Stimulated activated CD4-positive, alpha-beta T cell treated with anti-CD3 and anti-CD28 coated beads, Interleukin-4, amount 100 ng/mL, for 48 hours (primary cell): ENCODE measurements around the gene TLK2.

Source experiments
- DNase-seq, 2 donors: peaks; one replicate each; pipeline ENCODE4 v3.0.0-alpha.2; 2020; ENCODE audit warnings: low read depth in 2 of 2

TLK2 gene

DNA sequence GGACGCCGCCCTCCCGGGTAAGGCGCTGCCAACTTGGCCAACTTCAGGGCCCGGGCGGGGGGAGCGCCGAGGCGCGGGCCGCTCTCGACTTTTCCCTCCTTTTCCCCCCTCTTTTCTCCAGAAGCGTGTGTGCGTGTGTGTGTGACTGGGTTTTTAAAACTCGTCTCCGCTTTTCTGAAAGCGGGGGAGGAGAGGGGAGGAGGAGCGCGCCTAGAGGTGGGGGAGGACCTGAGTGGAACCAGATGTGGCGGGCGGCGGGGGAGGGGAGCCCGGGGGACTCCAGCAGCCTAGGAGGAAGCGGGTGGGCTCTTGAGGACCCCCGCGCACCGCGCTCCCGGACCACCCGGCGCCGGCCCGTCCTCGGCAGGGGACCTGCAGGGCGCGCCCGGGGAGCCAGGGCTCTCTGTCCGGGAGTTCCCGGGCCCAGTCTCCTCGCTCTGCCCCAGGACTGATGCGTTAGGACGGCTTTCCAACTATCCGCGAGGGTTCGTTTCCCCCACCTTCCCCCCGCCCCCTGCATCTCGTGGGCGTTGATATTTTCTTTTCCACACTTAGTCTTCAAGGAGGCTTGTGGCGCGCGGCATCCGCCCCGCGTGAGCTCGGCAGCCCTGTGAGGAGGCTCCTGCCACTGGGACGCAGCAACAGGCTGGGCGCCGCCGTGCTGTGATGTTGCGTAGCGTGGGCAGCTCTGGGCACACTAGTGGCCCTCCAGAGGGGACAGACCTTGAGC lies 149.4 kb downstream of the TLK2 start:
- DNase-seq: peak; percentile 27 to 30

DNA sequence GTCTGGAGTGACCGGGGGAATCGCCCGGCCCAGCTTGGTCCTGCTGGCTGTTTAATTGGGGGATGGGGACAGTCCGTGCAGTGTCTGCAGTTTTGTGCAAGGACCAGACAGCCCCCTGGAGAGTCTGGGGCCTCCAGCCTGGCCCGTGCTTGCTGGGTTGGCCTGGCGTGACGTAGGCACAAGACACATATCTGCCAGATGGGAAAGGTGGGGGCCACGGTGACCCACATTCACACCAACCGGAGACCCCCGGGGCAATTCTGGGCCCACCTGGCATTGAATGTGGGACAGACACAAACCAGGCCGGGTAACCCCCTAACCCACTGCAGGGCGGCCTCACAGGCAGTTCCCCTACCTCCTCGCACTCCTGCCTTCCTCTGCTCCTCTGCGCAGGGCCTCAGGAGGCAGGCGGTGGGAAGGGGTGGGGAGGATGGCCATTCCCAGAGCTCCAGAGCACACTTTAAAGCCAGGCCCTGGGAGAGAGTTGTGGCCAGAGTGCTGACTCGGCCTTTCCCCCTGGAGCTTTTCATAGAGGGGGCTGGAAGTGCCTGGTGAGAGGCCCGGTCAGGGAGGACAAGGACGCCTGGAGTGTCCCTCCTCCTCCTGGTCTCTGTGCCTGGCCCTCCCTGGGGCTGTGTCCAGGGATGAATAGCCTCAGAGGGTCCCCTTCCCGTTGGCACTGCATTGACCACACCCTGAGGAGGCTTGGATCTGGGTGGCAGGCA lies 150.4 kb downstream of the TLK2 start:
- DNase-seq: no peak

DNA sequence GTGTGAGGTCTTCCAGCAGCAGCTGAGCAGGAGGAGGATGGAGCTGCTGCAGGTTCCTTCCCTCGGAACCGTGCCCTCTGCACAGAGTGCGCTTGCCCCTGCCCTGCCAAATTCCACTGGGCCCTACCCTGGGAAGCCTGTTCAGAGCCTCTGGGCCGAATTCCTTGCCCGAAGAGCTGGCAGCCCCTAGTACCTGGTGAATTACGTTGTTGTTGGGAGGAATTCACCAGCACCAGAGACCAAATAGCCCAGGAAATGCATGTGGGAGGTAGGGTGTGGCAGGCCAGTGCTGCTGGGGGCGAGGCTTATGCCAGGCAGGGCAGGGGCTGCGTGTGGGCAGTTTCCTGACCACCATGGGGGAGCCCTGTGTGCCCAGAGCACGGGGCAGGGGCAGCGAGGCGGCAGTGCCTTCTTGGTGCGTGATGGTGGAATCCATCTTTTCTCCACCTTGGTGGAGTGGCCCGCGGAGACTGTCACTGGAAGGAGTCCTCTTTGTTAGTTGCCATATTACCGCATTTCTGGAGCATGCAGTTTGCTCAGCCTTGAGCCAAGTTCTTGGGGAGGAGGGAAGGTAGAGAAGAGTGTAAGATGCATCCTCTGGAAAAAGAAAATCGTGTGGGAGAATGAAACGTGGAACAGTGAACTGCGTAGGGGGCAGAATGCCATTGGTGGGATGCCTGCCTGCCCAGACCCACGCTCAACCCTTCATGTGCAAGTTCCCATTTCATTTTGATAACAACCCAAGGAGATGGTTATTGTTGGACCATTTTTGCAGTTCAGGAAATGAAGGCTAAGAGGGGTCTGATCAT lies 151.1 kb downstream of the TLK2 start:
- DNase-seq: no peak

DNA sequence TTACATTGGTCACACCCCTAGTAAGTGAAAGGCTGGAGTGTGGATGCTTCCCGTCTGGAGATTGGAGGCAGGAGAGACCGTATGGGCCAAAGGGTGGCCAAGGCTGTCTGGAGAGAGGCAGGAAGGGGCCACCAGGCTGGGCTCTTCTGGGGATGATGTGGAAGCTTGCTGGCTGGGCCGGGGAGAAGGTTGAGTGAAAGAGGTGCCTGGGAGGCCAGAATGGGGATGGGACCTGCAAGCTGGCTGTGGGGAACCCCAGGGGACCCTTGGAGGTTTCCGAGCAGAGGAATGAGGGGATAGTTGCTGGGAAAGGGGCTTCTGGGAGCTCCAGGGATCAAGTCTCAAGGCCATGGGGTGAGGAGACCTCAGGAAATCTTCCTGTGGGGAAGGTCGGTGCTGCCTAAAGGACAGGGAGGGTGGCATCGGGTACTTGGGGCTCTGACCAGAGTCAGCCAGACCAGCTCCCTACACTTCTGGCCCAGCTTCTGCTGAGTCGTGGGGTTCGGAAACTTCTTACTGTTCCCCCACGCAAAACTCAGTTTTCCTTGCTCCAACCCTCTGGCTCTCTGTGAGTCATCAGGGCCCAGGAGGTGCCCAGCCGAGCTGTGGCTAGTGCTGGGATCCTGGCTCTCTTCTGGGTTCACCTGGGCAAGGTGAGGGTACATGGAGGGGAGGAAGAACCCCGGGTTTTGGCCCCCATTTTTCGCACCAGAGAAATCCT lies 151.9 kb downstream of the TLK2 start:
- no peak for DNase-seq

DNA sequence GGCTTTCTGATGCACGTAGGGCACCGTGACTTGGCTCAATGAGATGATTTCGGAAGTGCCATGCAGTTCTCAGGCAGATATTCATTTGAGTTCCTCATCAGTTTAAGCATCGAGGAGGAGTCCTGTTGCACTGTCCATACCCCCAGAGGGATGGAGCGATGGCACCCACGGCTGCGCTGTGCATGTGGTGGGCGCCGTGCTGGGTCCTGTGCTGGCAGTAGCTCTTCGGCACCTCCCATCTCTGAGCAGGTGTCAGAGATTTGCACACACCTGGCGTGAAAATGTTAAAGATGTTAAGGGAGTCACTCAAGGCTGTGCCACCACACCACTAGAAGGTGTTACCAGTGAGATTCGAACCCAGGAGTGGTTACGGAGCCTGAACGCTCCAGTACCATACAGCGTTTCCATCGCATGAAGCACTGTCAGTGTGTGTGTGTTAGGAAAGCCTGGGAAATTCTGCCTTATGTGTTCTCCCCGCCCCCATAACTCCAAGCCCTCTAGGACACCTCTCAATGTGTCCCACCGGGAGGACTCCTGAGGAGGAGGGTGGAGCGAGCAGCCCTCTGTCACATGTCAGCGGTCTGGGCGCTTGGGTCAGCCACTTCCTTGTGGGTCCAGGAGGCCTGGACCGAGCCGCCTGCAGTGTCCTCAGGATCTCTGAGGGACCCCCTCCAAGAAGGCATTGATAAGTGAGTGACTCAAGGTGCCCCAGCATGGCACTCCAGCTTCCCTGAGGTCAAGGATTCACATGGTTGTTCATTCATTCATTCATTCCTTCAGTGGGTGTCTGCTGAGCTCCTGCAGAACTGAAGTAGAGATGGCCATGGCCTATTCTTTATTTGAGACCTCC lies 152.7 kb downstream of the TLK2 start:
- DNase-seq: no peak

DNA sequence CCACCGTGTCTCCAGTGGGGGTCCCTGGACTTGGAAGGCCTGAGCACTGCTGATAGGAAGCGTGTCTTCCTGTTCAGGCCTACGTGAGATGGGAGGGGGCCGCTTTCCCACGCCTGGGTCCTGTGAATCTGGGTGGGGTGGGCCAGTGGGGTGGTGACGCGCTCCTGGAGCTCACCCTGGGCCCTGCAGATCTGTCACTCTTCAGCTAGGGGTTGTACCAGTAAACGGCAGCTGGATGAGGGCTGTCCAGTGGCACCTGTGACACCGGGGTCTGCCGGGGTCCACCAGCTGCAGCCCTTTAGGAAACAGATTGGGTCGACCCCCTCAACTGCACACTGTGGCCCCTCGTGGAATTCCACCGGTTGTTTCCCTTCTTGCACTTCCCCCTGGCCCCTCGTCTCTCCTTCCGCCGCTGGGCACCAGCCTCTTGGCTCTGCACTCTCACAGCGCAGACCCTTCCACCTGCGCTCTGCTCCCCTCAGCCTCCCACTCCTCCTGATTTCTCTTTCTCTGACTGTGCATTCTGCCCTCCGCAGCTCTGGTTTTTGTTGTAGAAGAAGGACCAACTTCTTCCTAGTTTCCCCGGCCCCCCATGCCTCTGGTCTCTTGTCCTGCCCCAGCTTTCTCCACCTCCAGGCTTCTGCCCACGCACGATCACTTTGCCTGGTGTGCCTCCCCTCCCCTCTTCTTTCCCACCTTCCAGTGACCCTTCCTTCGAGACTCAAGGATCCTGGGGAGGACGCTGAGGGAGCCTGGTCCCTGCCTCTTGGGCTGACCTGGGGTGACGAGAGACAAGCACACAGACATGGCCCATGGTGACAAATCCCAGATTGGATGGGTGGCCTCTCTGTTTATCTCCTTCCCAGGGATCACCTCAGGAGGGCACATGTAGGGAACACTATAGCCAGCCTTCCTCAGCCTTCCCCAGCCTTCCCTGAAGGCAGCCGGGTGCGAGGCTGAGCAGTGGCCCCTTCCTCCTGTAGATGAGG lies 153.6 kb downstream of the TLK2 start:
- DNase-seq: no peak

DNA sequence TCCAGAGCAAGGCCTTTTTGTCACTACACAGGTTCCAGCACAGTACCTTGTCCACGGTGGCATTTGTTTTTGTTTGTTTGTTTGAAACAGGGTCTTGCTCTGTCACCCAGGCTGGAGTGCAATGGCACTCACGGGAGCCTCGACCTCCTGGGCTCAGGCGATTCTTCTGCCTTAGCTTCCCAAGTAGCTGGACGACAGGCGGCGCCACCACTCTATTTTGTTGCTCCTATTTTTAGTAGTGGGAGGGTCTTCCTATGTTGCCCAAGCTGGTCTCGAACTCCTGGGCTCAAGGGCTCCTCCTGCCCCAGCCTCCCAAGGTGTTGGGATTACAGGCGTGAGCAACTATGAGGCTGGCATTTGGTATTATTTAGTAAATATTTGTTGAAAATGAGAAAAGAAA lies 159.2 kb downstream of the TLK2 start:
- DNase-seq: no peak

DNA sequence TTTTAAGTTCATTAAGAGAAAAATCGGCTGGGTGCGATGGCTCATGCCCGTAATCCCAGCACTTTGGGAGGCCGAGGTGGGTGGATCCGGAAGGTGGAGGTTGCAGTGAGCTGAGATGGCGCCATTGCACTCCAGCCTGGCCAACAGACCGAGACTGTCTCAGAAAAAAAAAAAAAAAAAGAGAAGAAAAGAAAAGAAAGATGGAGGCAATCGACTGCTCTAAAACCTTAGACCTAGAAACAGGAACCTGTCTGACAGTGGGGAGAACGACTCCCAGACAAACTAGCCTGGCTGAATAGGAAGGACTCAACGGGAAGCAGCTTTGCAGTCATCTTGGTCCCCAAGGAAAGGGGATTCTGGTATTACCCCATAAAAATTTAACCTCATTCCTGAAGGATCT lies 162.5 kb downstream of the TLK2 start:
- no peak for DNase-seq

DNA sequence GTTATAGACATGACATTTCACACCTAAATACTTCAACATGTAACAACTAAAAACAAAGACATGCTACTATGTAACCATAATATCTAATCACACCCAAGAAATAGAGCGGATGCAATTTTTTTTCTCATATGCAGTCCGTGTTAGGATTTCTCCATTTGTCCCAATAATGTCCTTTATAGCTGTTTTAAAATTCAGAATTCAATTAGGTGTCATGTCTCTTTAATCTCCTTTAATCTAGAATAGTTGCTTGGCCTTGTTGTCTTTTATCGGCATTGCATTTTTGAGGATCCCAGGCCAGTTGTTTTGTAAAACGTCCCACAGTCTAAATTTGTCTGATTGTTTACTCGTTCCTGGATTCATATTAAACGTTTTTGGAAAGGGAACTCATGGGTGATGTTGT lies 163.3 kb downstream of the TLK2 start:
- DNase-seq: no peak

DNA sequence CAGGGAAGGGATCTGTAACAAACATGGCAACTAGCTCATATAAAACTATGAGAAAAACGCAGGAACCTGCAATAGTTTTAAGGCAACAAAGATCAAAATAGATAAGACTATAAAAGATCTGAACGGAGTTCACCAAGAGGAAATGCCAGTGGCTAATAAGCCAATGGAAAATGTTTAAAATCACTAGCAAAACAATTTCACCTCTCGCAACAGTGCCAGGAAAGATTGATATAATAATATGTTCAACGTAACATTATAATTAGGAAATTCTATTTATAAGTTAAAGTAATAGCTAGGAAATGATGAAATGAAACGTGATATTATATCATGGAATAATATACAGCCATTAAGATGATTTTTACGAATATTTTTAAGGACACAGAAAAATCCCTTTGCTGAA lies 164.9 kb downstream of the TLK2 start:
- DNase-seq: no peak

DNA sequence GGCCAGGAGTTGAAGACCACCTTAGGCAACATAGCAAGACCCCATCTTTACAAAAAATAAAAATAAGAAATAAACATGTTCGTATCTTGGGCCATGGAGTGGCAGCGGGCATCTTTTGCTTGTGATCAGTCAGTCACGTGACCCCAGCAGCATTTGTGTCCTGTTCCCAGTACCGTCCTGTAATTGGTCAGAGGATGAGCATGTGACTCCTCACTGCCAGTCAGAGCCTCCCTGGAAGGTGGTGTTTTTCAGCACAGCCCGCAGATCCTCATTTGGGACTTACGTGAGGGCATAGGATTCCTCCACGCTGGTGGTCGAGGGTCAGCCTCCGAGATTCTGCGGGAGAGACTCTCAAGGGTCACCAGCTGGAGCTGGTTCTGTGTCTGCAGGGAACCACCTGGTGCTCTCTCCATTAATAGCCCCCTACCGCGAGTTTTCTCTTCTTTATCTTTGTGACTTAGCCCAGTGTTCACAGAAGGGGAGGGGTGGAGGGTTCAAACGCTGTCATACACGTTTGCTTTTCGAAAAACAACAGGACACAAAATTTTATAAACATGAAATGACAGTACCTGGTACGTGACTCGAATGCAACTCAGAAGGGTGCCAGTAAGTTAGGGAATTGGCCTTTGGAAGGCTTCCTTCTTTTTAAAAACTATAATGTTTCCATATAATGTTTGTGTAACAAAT lies 166.0 kb downstream of the TLK2 start:
- no peak for DNase-seq

DNA sequence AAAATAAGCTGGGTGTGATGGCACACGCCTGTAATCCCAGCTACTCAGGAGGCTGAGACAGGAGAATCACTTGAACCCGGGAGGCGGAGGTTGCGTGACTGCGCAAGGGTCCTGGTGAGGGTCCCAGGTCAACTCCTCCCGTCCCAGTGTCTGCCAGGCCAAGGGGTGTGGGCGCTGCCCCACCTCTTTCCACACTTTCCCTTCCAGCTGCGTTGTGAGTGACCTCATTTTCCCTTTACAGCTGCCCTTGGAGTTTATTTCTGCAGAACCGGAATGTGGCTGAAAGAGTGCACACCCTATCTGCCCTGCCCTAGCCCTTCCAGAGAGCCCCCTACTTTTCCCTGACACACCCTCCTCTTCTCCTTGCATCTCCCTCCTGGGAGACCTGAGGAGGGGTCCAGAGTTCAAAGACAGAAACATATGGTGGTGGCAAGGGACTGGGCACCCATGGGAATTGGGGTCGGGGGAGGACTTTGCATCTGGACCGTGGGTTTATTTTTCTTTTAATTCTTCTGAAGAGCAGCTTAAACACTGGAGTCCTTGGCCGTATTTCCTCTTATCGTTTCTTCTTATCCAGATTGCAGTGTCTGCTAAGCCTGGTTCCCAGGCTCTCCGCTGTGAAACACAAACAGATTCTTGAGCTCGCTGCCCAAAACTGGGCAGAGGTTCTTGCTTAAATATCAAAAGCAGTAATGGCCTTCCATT lies 169.8 kb downstream of the TLK2 start:
- no peak for DNase-seq

DNA sequence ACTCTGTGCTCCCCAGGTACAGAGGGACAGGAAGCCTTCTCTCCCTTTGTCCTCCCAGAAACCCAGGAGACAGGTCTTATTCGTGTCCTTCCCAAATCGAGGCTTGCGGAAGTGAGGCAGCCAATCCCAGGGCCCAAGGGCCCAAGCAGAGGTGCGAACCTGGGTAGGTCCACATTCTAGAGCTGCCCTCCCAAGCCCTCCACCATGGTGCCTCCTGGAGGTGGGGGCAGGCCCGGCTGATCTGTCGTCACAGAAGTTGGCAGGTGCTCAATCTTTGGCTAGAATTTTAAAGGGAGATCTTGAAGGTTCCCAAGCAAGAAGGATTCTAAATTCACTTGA lies 170.3 kb downstream of the TLK2 start:
- DNase-seq: no peak

DNA sequence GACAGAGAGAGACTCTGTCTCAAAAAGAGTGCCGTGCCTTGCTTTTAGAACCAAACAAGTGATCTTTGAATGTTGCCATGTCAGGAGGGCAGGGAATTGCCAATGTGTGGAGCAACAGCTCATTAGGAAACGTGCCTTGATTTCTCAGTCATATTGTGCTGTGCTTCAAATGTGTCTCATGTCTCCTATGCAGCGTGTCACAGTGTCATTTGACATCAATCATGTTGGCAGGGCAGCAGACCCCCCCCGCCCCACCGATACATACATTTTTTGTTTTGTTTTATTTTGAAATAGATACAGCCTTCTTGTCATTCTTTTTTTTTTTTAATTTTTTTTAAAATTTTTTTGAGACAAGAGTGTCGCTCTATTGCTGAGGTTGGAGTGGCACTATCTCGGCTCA lies 170.9 kb downstream of the TLK2 start:
- DNase-seq: no peak

DNA sequence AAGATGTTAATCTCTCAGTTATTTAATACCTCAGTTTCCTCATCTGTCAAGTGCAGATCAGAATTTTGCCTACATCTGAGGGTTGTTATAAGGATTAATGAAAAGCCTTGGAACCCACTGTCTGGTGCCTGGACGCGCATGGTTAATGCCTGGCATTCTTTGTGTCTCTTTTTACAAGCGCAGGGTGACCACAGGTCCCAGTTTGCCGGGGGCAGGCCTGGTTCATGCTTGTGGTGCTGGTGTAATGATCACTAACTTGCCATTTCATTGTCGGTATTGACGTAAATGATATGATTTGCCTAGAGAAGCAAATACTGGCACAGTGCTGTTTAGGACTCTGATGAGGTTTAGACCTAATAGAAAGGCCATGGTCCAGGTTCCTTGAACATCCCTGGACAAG lies 172.0 kb downstream of the TLK2 start:
- no peak for DNase-seq

DNA sequence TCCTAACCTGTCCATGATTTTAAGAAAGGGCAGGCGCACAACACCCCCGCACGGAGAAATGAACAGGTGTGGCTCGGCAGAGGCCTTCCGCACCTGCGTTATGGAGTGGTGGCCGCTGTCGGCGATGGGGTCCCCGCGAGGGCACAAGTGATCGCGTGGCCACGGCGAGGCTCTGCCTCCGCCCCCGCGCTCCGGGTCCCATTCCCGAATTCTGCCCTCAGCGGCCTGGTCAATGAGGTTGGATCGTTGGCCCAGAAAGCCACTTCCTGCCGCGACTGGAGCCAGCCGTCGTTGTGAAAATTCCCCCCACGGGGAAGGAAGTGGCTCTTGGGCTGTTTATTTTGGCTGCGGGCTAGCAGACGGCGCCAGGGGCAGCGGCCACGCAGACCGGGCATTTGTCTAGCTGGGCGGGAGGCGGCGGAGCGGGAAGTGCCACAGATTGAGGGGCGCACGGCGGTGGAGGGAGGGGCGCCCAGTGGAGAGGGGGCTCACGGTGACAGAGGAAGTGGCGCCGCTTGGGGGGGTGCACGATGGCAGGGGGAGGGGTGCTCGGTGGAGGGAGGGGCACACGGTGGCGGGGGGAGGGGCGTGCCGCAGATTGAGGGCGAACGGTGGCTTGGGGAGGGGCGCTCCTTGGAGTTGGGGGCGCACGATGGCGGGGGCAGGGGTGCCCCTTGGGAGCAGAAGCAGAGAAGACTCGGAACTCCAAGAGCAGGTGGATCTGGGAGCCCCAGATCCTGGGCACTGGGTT lies 173.8 kb downstream of the TLK2 start:
- DNase-seq: peak in 1 of 2 donors; percentile 15

DNA sequence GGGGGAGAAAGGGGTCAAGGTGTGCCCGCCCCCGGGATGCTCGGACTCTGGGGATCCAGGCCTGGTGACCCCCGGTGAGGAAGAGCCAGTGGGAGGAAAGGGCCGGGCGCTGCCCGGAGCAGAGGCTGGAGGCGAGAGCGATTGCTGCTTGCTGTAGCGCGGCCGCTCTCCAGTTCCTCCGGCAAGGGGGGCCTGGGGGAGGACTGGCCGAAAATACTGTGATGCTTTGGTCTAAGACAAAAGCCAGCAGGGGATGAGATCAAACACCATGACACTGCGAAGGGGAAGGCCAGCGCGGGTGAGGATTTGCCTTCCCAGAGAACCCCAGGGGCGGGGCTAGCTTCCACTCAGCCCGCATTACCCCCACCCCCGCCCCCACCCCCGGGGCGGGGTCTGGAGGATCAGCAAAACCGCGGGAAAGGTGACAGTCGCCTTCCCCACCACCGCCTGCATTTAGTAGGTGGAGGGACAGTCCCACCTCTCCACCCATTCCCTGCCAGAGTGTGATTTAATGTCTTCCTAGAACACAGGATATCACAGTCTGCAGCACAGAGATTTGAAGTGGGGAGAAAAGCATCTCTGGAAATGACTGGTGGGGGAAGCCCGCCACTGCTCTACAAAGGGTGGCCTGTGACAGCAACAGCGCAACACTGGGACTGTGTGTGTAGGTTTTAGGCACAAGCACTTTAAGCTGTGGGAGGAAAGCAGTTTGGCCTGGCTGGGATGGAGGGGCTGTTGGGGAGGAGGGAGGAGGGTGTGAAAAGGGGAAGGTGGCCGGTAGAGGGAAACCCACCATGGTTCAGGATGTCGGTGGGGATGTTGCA lies 174.6 kb downstream of the TLK2 start:
- DNase-seq: peak; percentile 87 to 94
